Measurements from ENCODE around the gene ANKRD55. TPM values are rescaled to one million over a fixed set of nuclear protein-coding genes. Genes with fewer than 3 reads are reported as not detected.

Gene ANKRD55
- total RNA-seq, 4 donors from 2014 or later: 0.95 TPM; not detected in 3

GRCh38 chr5:56119050-56119449, 114.1 kb downstream of the ANKRD55 start:
- intact Hi-C loops (cut with DNase I; ENCODE audit: low total_unique reads): no loop called here
- H3K27ac ChIP-seq: no peak overlapping the region
- H3K4me3 ChIP-seq: no peak overlapping the region
- H3K4me1 ChIP-seq: no peaks in the 10 kb centered on the region
- no peaks in the 10 kb centered on the region for H3K27me3 ChIP-seq
- H3K36me3 ChIP-seq: no peaks in the 10 kb centered on the region
- no peaks in the 10 kb centered on the region for H3K9me3 ChIP-seq
- TF ChIP-seq EP300 (IDR thresholded peaks at IDR 0.05; ENCODE audit: low read depth) (no peak), POLR2A (IDR thresholded peaks at IDR 0.05) (no peak), POLR2AphosphoS5 (IDR thresholded peaks at IDR 0.05) (no peak)
- TF ChIP-seq, protein P1, sequence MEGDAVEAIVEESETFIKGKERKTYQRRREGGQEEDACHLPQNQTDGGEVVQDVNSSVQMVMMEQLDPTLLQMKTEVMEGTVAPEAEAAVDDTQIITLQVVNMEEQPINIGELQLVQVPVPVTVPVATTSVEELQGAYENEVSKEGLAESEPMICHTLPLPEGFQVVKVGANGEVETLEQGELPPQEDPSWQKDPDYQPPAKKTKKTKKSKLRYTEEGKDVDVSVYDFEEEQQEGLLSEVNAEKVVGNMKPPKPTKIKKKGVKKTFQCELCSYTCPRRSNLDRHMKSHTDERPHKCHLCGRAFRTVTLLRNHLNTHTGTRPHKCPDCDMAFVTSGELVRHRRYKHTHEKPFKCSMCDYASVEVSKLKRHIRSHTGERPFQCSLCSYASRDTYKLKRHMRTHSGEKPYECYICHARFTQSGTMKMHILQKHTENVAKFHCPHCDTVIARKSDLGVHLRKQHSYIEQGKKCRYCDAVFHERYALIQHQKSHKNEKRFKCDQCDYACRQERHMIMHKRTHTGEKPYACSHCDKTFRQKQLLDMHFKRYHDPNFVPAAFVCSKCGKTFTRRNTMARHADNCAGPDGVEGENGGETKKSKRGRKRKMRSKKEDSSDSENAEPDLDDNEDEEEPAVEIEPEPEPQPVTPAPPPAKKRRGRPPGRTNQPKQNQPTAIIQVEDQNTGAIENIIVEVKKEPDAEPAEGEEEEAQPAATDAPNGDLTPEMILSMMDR (IDR thresholded peaks at IDR 0.05): no peak
- 94 to 100% methylated on average over 1 of the region's 1 CpG for WGBS, 2 donors (ENCODE audit: low coverage in 1 of 2)
- DNase-seq: no peak
- in situ Hi-C loops (cut with MboI; ENCODE audit: low pct_ligation_motif_present in 1 of 4, low pct_unique_long_range_greater_than_20kb in 1 of 4, low sequenced_read_pairs in 3 of 4): no loop called here

GRCh38 chr5:56116599-56117141, 116.5 kb downstream of the ANKRD55 start:
- DNase-seq: no peak
- no peaks in the 10 kb centered on the region for H3K36me3 ChIP-seq
- no peak overlapping the region for H3K4me3 ChIP-seq
- TF ChIP-seq POLR2AphosphoS5 (IDR thresholded peaks at IDR 0.05): no peak
- intact Hi-C loops (cut with DNase I; ENCODE audit: low total_unique reads): no loop called here
- H3K27me3 ChIP-seq: no peaks in the 10 kb centered on the region
- in situ Hi-C loops (cut with MboI; ENCODE audit: low pct_ligation_motif_present in 1 of 4, low pct_unique_long_range_greater_than_20kb in 1 of 4, low sequenced_read_pairs in 3 of 4): no loop called here
- 84 to 92% methylated on average over 5 to 9 of the region's 9 CpGs for WGBS, 2 donors (ENCODE audit: low coverage in 1 of 2)
- no peak overlapping the region for H3K27ac ChIP-seq
- H3K4me1 ChIP-seq: no peaks in the 10 kb centered on the region
- H3K9me3 ChIP-seq: no peaks in the 10 kb centered on the region

- no peak overlapping the region for H3K27ac ChIP-seq
- no peak for DNase-seq
These were observed 117.5 kb downstream of the ANKRD55 start for GRCh38 chr5:56115589-56115988.

DNA sequence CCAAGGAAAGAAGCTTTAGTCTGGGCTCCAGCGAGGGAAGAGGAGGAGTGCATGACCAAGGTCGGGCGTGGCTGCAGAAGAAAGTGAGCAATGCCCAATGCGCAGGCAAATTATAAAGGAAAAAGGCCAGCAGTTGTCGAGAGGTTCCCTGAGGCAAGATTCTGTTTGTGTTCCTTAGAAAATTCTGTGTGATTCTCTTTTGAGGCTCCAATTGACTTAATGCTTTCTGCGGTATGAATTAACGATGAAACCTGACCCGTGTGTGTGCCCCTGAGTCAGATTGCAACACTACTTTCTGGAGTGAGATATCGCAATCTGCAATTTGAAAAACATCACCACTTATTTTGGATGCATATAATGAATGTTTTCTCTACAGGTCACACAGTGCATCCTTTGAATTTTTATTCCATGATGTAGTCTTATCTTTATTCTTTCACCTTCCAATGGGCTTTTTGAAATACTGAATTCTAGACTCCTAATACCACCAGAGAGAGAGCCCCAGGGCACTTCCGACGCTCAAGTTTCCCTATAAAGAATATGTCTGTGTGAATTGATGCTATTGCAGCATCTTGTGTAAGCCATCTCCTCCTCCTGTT, 120.5 kb downstream of the ANKRD55 start:
- Histone ChIP-seq H3K27ac (no peak overlapping the region), H3K4me3 (no peak overlapping the region), H3K27me3 (no peaks in the 10 kb centered on the region), H3K36me3 (no peaks in the 10 kb centered on the region), H3K9me3 (no peaks in the 10 kb centered on the region), H3K4me1 (no peaks in the 10 kb centered on the region)
- in situ Hi-C loops (cut with MboI; ENCODE audit: low pct_ligation_motif_present in 1 of 4, low pct_unique_long_range_greater_than_20kb in 1 of 4, low sequenced_read_pairs in 3 of 4): no loop called here
- TF ChIP-seq POLR2AphosphoS5 (IDR thresholded peaks at IDR 0.05) (no peak), POLR2A (IDR thresholded peaks at IDR 0.05) (no peak), EP300 (IDR thresholded peaks at IDR 0.05; ENCODE audit: low read depth) (no peak)
- TF ChIP-seq, protein P1 (IDR thresholded peaks at IDR 0.05): no peak
- intact Hi-C loops (cut with DNase I; ENCODE audit: low total_unique reads): no loop called here
- 91% methylated on average over 11 of the region's 11 CpGs for WGBS, 2 donors (ENCODE audit: low coverage in 1 of 2)
- DNase-seq: no peak

More at GRCh38 chr5:56115589-56115988, 117.5 kb downstream of the ANKRD55 start:
- in situ Hi-C loops (cut with MboI; ENCODE audit: low pct_ligation_motif_present in 1 of 4, low pct_unique_long_range_greater_than_20kb in 1 of 4, low sequenced_read_pairs in 3 of 4) (no loop called here), intact Hi-C loops (cut with DNase I; ENCODE audit: low total_unique reads) (no loop called here)
- H3K9me3 ChIP-seq: no peaks in the 10 kb centered on the region
- H3K36me3 ChIP-seq: no peaks in the 10 kb centered on the region
- no peaks in the 10 kb centered on the region for H3K4me1 ChIP-seq
- H3K27me3 ChIP-seq: no peaks in the 10 kb centered on the region
- WGBS, 2 donors (ENCODE audit: low coverage in 1 of 2): 94 to 95% methylated on average over 4 of the region's 4 CpGs
- TF ChIP-seq POLR2AphosphoS5 (IDR thresholded peaks at IDR 0.05) (no peak), POLR2A (IDR thresholded peaks at IDR 0.05) (no peak), EP300 (IDR thresholded peaks at IDR 0.05; ENCODE audit: low read depth) (no peak)
- TF ChIP-seq, protein P1 (IDR thresholded peaks at IDR 0.05): no peak
- no peak overlapping the region for H3K4me3 ChIP-seq

DNA sequence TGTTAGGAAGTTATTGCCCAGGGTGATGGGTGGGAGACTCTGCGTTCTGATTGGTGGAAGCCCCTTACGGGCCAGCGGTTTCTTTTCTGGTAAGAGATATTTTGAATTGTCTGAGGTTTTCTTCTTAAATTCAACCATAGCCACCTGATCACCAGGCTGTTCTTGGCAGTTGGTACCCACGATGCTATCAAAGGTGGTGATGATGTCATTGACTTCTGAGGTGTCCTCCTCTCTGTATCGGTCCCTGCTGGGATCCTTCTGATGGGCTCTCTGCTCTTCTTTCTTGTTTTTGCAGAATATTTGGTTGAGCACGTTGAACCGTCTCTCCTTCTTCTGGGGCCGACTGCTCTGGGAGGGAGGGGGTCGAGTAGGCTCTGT, 121.7 kb downstream of the ANKRD55 start:
- no peak overlapping the region for H3K27ac ChIP-seq
- no peaks in the 10 kb centered on the region for H3K27me3 ChIP-seq
- intact Hi-C loops (cut with DNase I; ENCODE audit: low total_unique reads) (no loop called here), in situ Hi-C loops (cut with MboI; ENCODE audit: low pct_ligation_motif_present in 1 of 4, low pct_unique_long_range_greater_than_20kb in 1 of 4, low sequenced_read_pairs in 3 of 4) (no loop called here)
- no peaks in the 10 kb centered on the region for H3K9me3 ChIP-seq
- no peak overlapping the region for H3K4me3 ChIP-seq
- DNase-seq: no peak
- H3K4me1 ChIP-seq: no peaks in the 10 kb centered on the region
- H3K36me3 ChIP-seq: no peaks in the 10 kb centered on the region
- WGBS, 2 donors (ENCODE audit: low coverage in 1 of 2): 81 to 91% methylated on average over 3 to 9 of the region's 9 CpGs
- TF ChIP-seq POLR2A (IDR thresholded peaks at IDR 0.05) (no peak), EP300 (IDR thresholded peaks at IDR 0.05; ENCODE audit: low read depth) (no peak), POLR2AphosphoS5 (IDR thresholded peaks at IDR 0.05) (no peak)
- TF ChIP-seq, protein P1 (IDR thresholded peaks at IDR 0.05): no peak

Measured in transverse colon (tissue), 4 donors.